ENCODE results near the gene MINK1.

MINK1 gene

DNA sequence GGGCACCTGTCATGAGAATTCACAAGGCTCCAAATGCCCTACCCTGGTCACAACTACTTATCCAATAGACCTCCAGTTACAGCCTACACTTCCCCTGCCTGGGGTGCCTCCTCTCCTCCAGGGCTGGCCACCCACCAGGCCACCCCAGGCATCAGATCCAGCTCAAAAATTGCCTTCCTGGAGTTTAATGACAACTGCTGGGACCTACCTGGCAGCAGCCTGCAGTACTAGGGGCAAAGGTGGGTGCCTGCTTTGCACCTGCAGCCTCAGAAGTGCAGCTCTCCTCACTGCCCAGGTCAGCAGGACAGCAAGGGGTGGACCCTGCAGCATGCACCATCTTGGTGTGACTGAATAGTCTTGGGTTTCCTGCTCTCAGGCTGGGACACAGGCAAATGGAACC lies 102.5 kb downstream of the MINK1 start:
- DNase-seq = no peak

DNA sequence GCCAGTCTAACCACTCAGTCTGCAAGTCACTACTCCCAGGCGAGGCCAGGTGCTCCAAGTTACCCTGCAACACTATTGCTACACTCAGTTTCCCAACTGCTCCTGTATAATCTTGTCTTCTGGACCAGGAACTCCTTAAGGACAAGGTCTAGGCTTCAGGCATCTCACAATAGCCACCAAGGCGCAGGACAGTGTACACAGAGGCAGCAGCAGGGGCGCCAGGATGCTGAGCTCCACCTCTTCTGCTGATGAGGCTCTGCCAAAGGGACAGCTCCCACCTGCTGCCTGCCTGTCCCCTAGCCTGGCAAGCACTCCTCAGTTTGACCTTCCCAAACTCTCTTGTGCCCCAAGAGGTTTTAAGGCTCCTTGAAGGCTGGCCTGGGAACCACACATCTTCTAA lies 103.3 kb downstream of the MINK1 start:
- no peak for DNase-seq

DNA sequence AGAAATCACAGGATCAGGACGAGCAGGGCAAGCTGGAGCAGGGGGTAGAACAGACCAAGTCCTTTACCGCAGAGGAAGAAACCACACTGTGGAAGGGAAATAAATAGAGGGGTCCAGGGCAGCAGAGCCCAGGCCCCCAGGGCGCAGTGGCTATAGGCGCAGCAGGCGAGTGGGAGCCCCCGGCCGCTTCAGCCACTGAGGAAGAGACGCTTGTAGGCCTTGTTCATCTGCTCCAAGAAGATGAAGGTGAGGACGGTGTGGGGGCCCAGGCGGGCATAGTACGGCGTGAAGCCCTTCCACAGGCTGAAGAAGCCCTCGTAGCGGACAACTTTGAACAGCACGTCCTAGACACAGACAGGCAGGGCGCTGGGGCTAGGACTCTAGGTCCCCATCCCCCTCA lies 104.4 kb downstream of the MINK1 start:
- no peak for DNase-seq

DNA sequence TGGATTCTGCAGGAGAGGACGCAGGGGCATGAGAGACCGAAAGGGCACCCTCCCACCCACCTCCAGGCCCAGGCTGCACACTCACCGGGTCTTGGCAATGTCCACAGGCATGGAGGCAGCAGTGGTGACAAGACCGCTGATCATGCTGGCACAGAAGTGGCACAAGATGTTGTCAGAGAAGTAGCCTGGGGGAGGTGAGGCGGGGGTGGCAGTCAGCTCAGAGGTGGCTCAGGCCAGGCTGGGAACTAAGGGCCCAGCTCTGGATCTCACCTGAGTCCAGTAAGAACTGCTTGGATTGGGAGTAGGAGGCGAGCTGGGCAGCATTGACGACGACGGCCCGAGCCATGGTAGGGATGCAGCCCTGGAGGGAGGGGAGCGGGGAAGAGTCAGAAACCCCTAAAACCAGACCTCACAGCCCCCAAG lies 104.9 kb downstream of the MINK1 start:
- DNase-seq = no peak

DNA sequence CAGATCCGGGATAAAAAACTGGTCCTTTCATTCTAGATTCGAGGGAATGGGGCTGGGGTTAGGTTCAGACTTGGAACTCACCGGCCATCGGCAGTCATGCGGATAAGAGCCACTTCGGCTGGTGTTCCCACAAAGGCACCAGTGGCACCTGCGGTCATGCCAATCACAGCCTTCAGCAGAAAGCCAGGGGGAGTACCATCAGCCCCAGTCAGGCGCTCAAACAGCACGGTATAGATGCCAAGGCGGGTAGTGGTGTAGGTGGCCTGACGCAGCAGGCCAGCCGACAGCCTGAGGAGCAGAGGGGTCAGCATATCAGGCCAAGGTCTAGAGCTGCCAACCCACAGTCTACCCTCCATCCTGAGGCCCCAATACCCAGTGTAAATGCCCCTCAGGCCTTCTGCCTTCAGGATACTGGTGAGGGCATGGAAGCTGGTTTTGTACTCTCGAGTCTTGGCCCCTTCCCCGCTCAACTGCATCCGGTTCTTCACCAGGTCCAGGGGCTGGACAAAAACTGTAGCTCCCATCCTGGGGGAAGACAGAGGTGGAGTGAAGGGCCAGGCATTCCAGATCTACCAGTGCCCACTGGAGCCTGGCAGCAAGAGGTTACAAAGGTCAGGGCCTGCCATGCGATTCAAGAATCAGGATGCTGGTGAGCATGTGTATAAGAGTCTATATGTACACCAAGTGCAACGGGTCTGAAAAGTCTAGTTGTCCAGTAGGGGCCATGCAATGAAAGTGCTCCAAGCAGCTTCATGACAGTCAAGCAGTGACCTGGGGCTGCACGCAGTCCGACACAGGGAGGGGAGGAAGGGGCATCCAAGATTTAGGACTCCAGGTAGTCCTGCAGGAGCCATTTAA lies 105.8 kb downstream of the MINK1 start:
- no peak for DNase-seq

DNA sequence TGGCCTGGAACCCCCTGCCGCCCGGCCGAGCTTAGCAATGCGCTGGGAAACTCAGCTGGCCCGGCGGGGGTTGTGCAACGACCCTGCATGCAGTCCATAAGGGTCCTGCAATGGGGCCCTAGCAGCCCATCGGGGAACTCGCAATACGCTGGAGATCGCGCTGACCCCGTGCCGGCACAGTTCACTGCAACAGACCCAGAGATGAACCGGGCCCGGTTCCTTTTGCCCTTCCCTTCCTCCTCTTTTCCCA lies 106.3 kb downstream of the MINK1 start:
- DNase-seq = no peak

DNA sequence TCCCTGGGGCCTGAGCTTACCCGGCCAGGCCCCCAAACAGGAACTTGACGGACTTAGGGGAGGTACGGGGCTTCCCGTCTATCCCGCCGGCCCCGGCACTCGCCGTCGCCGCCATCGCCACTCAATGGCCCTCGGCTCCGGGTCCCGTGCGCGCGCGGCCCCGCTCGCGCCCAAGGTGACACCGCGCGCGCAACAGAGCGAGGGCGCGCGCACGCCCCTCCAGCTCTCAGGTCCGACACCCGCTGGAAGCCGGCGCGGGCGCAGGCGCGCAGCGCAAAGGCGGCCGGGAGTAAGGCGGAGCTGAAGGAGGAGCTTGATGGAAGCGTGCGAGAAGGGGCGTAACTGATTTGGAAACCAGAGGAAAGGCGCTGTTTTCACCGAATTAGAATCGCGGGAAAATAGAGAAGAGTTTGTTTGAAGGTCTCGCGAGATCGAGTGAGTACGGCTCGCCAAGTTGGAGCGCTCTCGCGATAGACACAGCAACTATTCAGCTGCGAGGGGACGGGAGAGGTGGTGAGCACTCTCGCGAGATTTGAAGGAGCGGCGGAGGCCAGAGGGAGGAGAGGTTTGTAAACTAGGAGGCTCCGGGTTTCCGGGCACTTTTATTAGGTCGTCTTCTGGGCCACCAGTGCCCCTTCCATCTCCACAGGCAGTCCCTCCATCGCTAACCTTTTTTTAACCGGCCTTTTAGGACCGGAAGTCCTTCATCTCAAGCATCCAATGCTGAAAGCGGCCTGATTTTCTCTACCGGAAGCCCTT lies 106.8 kb downstream of the MINK1 start, which contains the start of the genes RNF167 and SLC25A11:
RNF167 (plus strand) TSS at position 473 of the 759 bp plus-strand sequence. CDS start 642 bp downstream, outside the sequence.
SLC25A11 (minus strand) TSS at position 251 of the 759 bp plus-strand sequence; CDS start at position 115, 136 bp downstream.
- peak; percentile 93 for DNase-seq

DNA sequence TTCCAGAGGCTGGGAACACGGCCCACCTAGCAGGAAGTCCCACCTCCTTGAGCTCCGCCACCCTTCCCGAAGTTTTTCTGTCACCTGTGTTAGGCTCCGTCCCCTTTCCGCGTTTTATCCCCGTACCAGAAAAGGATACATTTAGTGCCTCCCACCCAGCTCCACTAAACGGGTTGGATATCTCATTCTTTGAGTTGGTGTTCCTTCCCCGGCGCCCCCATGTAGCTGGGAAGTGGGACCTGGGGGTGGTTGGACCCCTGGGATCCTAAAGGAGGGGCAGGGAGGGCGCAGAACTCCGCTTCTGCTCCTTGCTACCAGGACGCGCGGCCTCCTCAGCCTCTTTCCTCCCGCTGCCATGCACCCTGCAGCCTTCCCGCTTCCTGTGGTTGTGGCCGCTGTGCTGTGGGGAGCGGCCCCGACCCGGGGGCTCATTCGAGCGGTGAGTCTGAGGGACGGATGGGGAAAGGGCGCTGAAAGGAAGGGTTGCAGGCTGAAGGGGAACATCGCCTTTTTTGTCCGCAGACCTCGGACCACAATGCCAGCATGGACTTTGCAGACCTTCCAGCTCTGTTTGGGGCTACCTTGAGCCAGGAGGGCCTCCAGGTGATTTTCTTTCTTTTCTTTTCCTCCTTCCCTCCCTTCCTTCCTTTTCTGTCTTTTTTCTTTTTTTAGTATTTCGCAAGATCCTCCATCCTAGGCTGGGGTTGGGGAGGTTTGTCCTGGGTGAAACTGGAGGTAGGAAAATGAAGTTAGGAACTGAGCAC lies 107.6 kb downstream of the MINK1 start:
- DNase-seq = peak; percentile 45

DNA sequence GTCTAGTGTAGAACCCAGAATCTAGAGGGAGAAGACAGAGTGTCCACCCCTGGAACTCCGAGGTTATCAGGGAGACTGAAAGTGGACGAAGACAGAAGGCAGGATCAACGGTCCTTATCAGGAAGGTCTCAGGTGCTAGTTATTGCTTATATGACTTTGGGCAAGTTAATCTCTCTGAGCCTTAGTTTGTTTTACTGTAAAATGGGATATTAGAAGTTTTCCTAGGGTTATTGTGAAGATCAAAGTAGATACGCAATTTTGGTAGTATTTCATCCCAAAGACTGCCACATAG lies 108.1 kb downstream of the MINK1 start:
- no peak for DNase-seq

DNA sequence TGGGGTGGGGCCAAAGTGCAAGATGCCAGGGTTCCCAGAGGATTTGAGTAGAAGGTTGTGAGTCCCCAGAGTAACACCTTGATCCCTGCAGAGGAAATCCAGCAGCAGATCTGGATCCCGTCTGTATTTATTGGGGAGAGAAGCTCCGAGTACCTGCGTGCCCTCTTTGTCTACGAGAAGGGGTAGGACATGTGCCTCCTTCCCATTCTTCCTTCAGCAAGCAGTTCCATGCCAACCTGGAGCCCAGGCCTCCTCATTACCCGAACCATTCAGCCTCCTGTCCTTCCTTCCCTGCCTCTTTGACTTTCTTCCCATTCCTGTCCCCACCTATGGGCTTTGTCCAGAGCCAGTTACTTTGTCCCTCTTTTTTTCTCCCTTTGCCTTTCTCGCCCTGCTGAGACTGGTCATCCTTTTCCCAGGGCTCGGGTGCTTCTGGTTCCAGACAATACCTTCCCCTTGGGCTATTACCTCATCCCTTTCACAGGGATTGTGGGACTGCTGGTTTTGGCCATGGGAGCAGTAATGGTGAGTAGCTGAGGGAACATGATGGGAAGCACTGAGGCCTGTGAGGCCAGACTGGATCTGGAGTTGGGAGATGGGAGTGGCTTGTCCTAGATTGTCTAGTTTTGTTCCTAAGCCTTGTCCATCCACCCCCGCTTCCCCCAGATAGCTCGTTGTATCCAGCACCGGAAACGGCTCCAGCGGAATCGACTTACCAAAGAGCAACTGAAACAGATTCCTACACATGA lies 109.8 kb downstream of the MINK1 start:
- DNase-seq = no peak

DNA sequence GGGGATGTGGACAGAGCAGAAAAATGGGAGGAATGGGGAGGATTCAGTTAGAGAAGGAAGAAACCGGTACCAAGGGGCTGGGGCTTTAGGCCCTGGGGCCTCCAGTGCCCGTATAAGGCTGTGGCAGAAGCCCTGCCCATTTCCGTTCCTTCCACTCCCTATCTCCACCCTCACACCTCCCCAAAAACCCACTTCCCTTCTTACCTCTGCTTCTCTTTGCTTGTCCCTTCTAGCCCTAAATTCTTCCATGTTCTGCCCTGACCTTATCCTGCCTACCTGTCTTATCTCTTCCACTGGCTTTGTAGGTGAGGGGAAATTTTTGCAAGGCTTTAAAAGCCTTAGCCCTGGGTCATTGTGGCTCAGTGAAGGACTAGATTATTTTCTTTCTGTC lies 111.0 kb downstream of the MINK1 start:
- peak; percentile 24 for DNase-seq

DNA sequence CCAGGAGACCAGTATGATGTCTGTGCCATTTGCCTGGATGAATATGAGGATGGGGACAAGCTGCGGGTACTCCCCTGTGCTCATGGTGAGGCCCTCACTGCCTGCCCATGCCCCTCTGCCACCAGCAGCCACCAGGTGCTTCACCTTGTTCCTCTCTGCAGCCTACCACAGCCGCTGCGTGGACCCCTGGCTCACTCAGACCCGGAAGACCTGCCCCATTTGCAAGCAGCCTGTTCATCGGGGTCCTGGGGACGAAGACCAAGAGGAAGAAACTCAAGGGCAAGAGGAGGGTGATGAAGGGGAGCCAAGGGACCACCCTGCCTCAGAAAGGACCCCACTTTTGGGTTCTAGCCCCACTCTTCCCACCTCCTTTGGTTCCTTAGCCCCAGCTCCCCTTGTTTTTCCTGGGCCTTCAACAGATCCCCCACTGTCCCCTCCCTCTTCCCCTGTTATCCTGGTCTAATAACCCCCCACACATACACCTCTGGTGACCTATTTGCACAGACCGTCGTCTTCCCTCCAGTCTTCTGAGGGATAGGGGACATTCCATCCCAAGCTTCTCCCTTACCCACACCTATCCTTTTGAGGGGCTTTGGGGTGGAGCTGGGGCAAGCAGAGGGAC lies 111.5 kb downstream of the MINK1 start:
- DNase-seq = no peak

DNA sequence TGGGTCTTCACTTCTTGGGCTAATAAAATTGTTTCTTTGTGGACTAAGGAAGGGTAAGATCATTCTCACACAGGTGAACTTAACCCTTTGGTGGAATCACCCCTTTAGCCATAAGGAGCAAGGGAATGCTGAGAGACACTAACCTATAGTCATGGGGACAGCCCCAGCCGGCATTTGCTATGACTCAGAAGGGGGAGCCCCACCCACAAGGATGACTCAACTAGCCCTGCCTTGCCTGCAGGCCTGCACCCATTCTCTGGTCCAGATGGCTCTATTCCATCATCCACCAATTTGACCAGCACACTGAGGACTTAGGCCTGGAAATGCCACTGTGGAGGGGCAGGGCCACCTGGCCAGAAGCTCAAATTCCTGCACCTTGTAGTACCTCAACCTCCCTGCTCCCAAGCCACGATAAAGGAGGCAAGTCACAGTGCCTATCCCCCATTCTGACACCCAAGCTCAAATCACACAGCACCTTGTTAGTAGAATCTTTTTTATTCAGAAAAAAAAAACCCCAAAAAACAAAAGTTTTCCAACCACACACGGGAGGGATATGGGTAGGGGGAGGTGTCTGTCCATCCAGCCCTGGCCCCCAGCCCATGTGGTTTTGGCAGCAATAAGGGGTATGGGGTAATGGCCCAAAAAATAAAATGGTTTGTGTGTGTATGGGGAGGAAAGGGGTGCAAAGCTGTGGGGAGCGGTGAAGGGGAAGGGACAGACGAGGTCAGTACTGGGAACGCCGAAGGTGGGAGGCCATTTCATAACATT lies 112.2 kb downstream of the MINK1 start:
- DNase-seq = peak; percentile 40

DNA sequence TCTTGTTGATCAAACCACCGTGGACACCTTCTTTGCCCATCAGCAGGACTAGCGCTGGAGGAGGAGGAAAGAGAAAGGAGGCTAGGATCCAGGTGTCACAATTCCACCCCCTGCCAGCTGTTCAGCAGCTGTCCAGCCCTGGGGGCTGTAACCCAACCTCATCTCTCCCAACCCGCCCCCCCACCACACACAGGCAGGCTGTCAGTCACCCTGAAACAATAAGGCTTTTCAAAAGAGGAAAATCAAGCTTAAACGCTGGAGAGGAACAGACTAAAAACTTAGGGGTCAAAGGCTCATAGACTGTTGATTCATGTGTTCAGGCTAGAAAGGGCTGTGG lies 112.8 kb downstream of the MINK1 start:
- DNase-seq = no peak

DNA sequence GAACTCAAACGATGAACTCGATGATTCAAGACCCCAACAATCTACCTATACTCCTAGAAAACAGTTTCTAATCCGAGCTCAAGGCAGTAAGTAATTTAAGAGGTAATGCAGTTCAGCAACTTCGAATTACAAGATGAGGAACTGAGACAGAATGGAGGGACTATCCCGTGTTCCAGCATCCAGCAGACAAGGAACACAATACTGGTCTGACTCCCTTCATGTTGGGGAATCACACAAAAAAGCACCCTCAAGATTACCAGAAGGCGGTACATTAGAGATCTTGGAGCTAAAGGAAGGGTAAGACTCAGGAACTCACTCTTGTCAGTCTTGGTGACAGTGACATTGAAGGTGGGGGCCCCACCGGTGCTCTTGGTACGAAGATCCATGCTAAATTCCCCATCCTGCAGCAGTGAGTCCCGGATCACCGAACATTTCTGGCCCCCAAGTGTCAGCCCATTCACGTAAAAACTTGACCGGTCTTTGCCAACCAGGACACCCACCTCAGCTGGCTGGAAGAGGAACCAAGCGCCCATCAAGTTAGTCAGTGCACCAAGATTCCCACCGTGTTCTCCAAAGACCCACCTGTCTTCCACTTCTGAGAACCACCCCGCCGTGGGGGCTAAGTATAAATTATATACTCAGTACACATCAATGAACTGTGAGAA lies 113.3 kb downstream of the MINK1 start:
- DNase-seq = no peak

DNA sequence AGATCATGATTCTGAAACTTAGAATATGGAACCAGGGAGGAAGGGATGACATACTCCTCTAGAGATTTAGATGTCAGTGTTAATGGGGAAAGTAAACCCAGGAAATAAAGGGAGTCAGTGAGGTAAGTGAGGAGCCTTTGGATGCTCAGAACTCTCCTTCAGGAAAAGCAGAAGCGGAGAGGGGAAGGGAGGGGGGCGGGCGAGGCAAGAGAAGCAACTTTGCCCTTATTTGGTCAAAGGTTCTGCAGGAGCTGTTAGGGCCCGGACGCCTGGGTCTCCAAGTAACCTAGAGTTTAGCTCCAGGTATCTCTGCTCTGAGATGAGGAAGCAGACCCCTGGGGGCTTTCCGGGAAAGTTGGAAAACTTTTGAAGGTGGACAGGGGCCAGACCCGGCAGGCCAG lies 113.9 kb downstream of the MINK1 start:
- peak; percentile 23 for DNase-seq

Measured in effector CD8-positive, alpha-beta T cell (primary cell).